B cell (primary cell): ENCODE data around the gene ARFGAP1. TPM values are rescaled to one million over a fixed set of nuclear protein-coding genes. Genes with fewer than 3 reads are reported as not detected.

ENCODE experiments used
- ATAC-seq: fragments of 200-7000 bp; cut with Tn5 transposase; one replicate; pipeline ENCODE4 v1.10.0; 2021; ENCODE audit warnings: low read depth, mild to moderate bottlenecking, moderate number of reproducible peaks, moderate library complexity
- CTCF ChIA-PET: fragments of 350-600 bp; sonication (Branson Sonifier 250); formaldehyde crosslinking; loops from one replicate; lab custom pipeline; 2021; ENCODE audit warnings: antibody characterized with exemption, inconsistent platforms; lab: Charles Lee
- POLR2A ChIA-PET: fragments of 350-600 bp; sonication (Branson Sonifier 250); formaldehyde crosslinking; loops from one replicate; lab custom pipeline; 2021; ENCODE audit warnings: antibody characterized with exemption; lab: Charles Lee
- DNase-seq: peaks from one replicate; pipeline ENCODE4 v3.0.0; 2013
- H2AFZ ChIP-seq: 2 replicates; pipeline ENCODE4 v1.6.1; 2012; ENCODE audit warnings: mild to moderate bottlenecking, low read depth, low read length; ENCODE audit not compliant: insufficient read depth, poor library complexity, severe bottlenecking
- H3K27ac ChIP-seq, 2 donors: 1 replicate in 1 of 2; 2 replicates in 1 of 2; pipeline ENCODE4 v1.5.1; 2012 to 2013; ENCODE audit warnings: low read length in 2 of 2, mild to moderate bottlenecking in 2 of 2, moderate library complexity in 1 of 2
- H3K27me3 ChIP-seq, 4 experiments: fragments of 200-600 bp in 1 of 4; sonication (generic) in 1 of 4; replicated peaks in 1 of 4; 1 replicate in 2 of 4; 2 replicates in 2 of 4; pipeline versions ENCODE4 v1.6.1 to v1.7.0; 2013 to 2016; ENCODE audit warnings: low read length in 3 of 4, mild to moderate bottlenecking in 2 of 4, mixed read lengths in 1 of 4, moderate library complexity in 1 of 4; ENCODE audit not compliant: insufficient read depth in 4 of 4, control insufficient read depth in 3 of 4; ENCODE audit errors: control extremely low read depth in 1 of 4
- H3K36me3 ChIP-seq, 2 experiments: replicated peaks in 1 of 2; 1 replicate in 1 of 2; 2 replicates in 1 of 2; pipeline versions ENCODE4 v1.6.1 to v1.7.1; 2013; ENCODE audit warnings: low read length in 1 of 2; ENCODE audit not compliant: insufficient read depth in 2 of 2, control insufficient read depth in 1 of 2; ENCODE audit errors: control extremely low read depth in 1 of 2, extremely low read depth in 1 of 2
- H3K4me1 ChIP-seq, 2 donors: fragments of 200-600 bp in 1 of 2; sonication (generic) in 1 of 2; 1 replicate in 1 of 2; 2 replicates in 1 of 2; pipeline versions ENCODE4 v1.5.1 to v1.6.1; 2013 to 2017; ENCODE audit warnings: low read length in 2 of 2; ENCODE audit not compliant: control insufficient read depth in 2 of 2, insufficient read depth in 2 of 2
- H3K4me2 ChIP-seq: replicated peaks from 2 replicates; pipeline ENCODE3; 2012; ENCODE audit warnings: mild to moderate bottlenecking, low read depth, low read length; ENCODE audit not compliant: poor library complexity, severe bottlenecking
- H3K4me3 ChIP-seq, 5 experiments: fragments of 200-600 bp in 1 of 5; sonication (generic) in 1 of 5; 1 replicate in 3 of 5; 2 replicates in 2 of 5; pipeline versions ENCODE4 v1.5.1 to v1.7.0; 2011 to 2016; ENCODE audit warnings: low read length in 4 of 5, mild to moderate bottlenecking in 4 of 5, low read depth in 2 of 5, control low read depth in 1 of 5, moderate library complexity in 1 of 5; ENCODE audit not compliant: insufficient read depth in 1 of 5; ENCODE audit errors: control extremely low read depth in 1 of 5, extremely low read depth in 1 of 5
- H3K79me2 ChIP-seq: fragments of 200-600 bp; sonication (generic); one replicate; pipeline ENCODE4 v1.6.0; 2016; ENCODE audit warnings: low read length; ENCODE audit not compliant: control insufficient read depth, insufficient read depth
- H3K9ac ChIP-seq: fragments of 200-600 bp; sonication (generic); 2 replicates; pipeline ENCODE4 v1.6.1; 2017; ENCODE audit warnings: mild to moderate bottlenecking, low read length, moderate library complexity
- H3K9me3 ChIP-seq, 3 donors: one replicate each; pipeline versions ENCODE4 v1.6.1 to v1.7.1; 2013; ENCODE audit warnings: low read length in 2 of 3; ENCODE audit not compliant: control insufficient read depth in 2 of 3, insufficient read depth in 1 of 3; ENCODE audit errors: control extremely low read depth in 1 of 3
- H4K20me1 ChIP-seq: 2 replicates; pipeline ENCODE4 v1.6.0; 2012; ENCODE audit warnings: mild to moderate bottlenecking, low read length; ENCODE audit not compliant: insufficient read depth, control insufficient read depth, poor library complexity, severe bottlenecking
- H3K27ac Mint-ChIP-seq: one replicate; pipeline ENCODE4 v1.8.0; 2021; ENCODE audit warnings: mixed read lengths
- H3K27me3 Mint-ChIP-seq: one replicate; pipeline ENCODE4 v1.8.0; 2021; ENCODE audit warnings: mixed read lengths
- H3K4me1 Mint-ChIP-seq: one replicate; pipeline ENCODE4 v1.8.0; 2021; ENCODE audit warnings: mixed read lengths
- H3K4me3 Mint-ChIP-seq: one replicate; pipeline ENCODE4 v1.8.0; 2021; ENCODE audit warnings: mixed read lengths
- H3K9me3 Mint-ChIP-seq: one replicate; pipeline ENCODE4 v1.8.0; 2022; ENCODE audit warnings: mixed read lengths; ENCODE audit not compliant: insufficient read depth
- CTCF ChIP-seq: fragments of 200-600 bp; IDR thresholded peaks from one replicate; pipeline ENCODE4 v1.8.0; 2022; ENCODE audit warnings: antibody characterized with exemption, mild to moderate bottlenecking
- EZH2 ChIP-seq: IDR thresholded peaks from 2 replicates; pipeline ENCODE4 v1.6.1; 2012; ENCODE audit warnings: borderline replicate concordance, low read depth, mild to moderate bottlenecking, moderate library complexity, low read length; ENCODE audit not compliant: insufficient read depth, poor library complexity, severe bottlenecking
- WGBS: methylation state at CpG from one replicate; pipeline ENCODE4 v1.1.5; 2013; ENCODE audit warnings: missing lambda C conversion rate; ENCODE audit not compliant: insufficient coverage; 5-methylcytosine and 5-hydroxymethylcytosine counted together
- intact Hi-C: fragments of 100-400 bp; cut with micrococcal nuclease; formaldehyde crosslinking; loops from one replicate; pipeline ENCODE4 v1.10.0; 2022
- polyA plus RNA-seq: library from polyadenylated mRNA; depleted of rRNA; stranded (reverse); fragments of >200 nt; gene quantifications from 2 replicates; pipeline ENCODE4 v1.2.3, GENCODE V29; 2012
- total RNA-seq, 2 donors: library from RNA; stranded (reverse); fragments of 120-200 nt in 1 of 2; gene quantifications; 1 replicate in 1 of 2; 2 replicates in 1 of 2; pipeline versions ENCODE4 v1.2.3 to v1.2.4, GENCODE V29; 2013 to 2022

The ARFGAP1 gene
- total and polyA plus RNA-seq, 2 donors (not counting 1 experiment from before 2014, with no cell fraction given) = 83.2 to 99.4 TPM

GRCh38 chr20:63236116-63236837 lies 36.3 kb upstream of the ARFGAP1 start:
- Mint-ChIP-seq H3K27ac (no peak overlapping the region), H3K9me3 (no peaks in the 10 kb centered on the region), H3K4me1 (peaks cover 3% of the 10 kb centered on the region), H3K4me3 (no peak overlapping the region), H3K27me3 (peaks cover 16% of the 10 kb centered on the region)
- Histone ChIP-seq H2AFZ (no peak overlapping the region), H3K27me3 (peaks cover 0 to 26% (median 7%) of the 10 kb centered on the region in 4 experiments), H4K20me1 (no peaks in the 10 kb centered on the region), H3K27ac (no peak overlapping the region), H3K36me3 (no peaks in the 10 kb centered on the region), H3K9me3 (peaks cover 0 to 13% (median 0%) of the 10 kb centered on the region in 3 donors), H3K4me3 (no peak overlapping the region), H3K4me2 (no peak overlapping the region), H3K9ac (no peak overlapping the region), H3K4me1 (peaks cover 0 to 4% of the 10 kb centered on the region in 2 donors), H3K79me2 (no peaks in the 10 kb centered on the region)
- intact Hi-C loops = no loop called here
- POLR2A ChIA-PET = interaction anchor here (0.6 kb wide), 1 partner anchor 8 kb away, joined by 9 read pairs; no protein-coding TSS in a partner anchor
- 90% methylated on average over 26 of the region's 26 CpGs for WGBS
- no peak for DNase-seq
- TF ChIP-seq CTCF (no peak), EZH2 (no peak)
- CTCF ChIA-PET = interaction anchor here (1.8 to 4.7 kb wide), 2 partner anchors 13 to 145 kb away, joined by 4 to 35 read pairs; no protein-coding TSS in a partner anchor
- no peak for ATAC-seq

- ATAC-seq (no peak), DNase-seq (no peak)
- H3K9ac ChIP-seq = no peak overlapping the region
- H3K36me3 ChIP-seq = no peaks in the 10 kb centered on the region
- H2AFZ ChIP-seq = no peak overlapping the region
- Mint-ChIP-seq H3K9me3 (no peaks in the 10 kb centered on the region), H3K4me3 (no peak overlapping the region), H3K4me1 (peaks cover 3% of the 10 kb centered on the region), H3K27me3 (peaks cover 7% of the 10 kb centered on the region), H3K27ac (no peak overlapping the region)
- H3K4me3 ChIP-seq = no peak overlapping the region
- H3K27ac ChIP-seq = no peak overlapping the region
- H3K9me3 ChIP-seq = peaks cover 0 to 13% (median 0%) of the 10 kb centered on the region in 3 donors
- TF ChIP-seq CTCF (no peak), EZH2 (no peak)
- no peak overlapping the region for H3K4me2 ChIP-seq
- ChIA-PET CTCF (interaction anchor here (0.7 kb wide), 1 partner anchor 15 kb away, joined by 3 read pairs; no protein-coding TSS in a partner anchor), POLR2A (no interaction called here)
- no peaks in the 10 kb centered on the region for H4K20me1 ChIP-seq
- no peaks in the 10 kb centered on the region for H3K79me2 ChIP-seq
- H3K27me3 ChIP-seq = peaks cover 0 to 17% (median 4%) of the 10 kb centered on the region in 4 experiments
- intact Hi-C loops = no loop called here
- whole genome bisulfite sequencing = 85% methylated on average over 10 of the region's 10 CpGs
- H3K4me1 ChIP-seq = peaks cover 0 to 4% of the 10 kb centered on the region in 2 donors
These were observed 34.6 kb upstream of the ARFGAP1 start for GRCh38 chr20:63238031-63238430.
